A549 treated with AZD2906 at 1 μM for 4 hours (cell line): Measurements from ENCODE around the gene INCA1. TPM values are rescaled to one million over a fixed set of nuclear protein-coding genes. Genes with fewer than 3 reads are reported as not detected.

Experiments used
- total RNA-seq: library from RNA; stranded (reverse); fragments of 200-300 nt; extraction: Qiagen RNA extraction; gene quantifications from 5 replicates; pipeline ENCODE4 v1.2.3, GENCODE V29; 2022

INCA1 gene, protein sequence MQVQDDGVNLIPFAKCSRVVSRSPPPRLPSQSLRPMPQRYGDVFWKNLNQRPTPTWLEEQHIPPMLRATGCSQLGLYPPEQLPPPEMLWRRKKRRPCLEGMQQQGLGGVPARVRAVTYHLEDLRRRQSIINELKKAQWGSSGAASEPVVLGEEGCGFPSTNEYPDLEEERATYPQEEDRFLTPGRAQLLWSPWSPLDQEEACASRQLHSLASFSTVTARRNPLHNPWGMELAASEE
- 1.4 to 1.9 TPM (median 1.6 TPM) in 5 replicates for total RNA-seq

DNA sequence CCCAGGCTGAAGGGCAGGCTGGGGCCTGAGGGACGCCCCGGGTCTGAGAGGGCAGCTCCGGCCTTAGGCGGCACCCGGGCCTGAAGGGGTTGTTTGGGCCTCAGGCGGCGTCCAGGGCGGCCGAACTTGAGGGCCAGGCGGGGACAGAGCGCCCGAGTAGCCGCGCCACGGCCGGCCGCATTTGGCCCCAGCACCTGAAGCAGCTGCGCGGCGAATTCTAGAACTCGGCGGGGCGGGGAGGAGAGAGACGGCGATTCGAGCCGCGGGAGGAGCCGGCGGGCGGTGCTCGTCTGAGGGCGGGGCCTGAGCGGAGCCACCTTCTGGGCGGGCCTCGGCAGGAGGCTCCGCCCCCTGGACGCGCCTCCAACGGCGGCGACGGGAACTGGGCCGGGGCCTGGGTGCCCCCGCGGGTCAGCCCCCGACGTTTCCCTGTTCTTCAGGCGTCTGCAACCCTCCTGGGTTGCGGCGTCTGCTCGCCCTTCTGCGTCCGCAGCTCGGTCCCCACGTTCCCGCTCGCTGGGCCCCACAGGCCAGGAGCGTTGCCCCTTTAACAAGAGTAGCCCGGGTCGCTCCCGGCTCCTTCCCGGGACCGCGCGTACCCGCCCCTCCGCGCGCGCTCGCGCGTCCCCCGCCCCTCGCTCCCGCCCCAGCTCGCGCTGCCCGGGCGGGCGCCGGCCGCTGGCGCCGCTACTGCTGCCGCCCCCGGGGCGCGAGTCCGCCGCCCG lies at the start of gene INCA1, which contains the start of gene KIF1C:
INCA1 (minus strand) TSS at position 221 of the 725 bp plus-strand sequence. CDS start 3,085 bp downstream, outside the sequence.
KIF1C (plus strand) TSS at position 649 of the 725 bp plus-strand sequence. CDS start 2,297 bp downstream, outside the sequence.

DNA sequence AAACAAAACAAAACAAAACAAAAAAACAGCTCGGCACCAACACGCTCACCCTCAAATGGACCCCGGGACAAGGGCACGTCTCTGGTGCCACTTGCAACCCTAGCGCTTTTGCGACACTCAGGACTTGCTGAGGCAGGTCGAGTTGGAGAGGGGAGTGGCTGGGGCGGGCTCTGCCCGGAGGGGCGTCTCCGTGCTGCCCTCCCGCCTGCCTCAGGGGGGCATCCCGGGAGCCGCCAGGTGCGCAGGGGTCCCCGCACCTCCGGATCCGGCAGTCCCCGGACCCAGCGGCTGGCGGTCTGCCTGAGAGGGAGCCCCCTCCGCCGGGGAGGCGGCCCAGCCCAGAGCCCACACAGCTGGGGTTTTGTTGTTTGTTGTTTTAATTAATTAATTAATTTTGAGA lies 38.0 kb upstream of the INCA1 start, which contains the start of gene SLC52A1:
SLC52A1 (minus strand) TSS at position 112 of the 400 bp plus-strand sequence. CDS start 820 bp downstream, outside the sequence.

DNA sequence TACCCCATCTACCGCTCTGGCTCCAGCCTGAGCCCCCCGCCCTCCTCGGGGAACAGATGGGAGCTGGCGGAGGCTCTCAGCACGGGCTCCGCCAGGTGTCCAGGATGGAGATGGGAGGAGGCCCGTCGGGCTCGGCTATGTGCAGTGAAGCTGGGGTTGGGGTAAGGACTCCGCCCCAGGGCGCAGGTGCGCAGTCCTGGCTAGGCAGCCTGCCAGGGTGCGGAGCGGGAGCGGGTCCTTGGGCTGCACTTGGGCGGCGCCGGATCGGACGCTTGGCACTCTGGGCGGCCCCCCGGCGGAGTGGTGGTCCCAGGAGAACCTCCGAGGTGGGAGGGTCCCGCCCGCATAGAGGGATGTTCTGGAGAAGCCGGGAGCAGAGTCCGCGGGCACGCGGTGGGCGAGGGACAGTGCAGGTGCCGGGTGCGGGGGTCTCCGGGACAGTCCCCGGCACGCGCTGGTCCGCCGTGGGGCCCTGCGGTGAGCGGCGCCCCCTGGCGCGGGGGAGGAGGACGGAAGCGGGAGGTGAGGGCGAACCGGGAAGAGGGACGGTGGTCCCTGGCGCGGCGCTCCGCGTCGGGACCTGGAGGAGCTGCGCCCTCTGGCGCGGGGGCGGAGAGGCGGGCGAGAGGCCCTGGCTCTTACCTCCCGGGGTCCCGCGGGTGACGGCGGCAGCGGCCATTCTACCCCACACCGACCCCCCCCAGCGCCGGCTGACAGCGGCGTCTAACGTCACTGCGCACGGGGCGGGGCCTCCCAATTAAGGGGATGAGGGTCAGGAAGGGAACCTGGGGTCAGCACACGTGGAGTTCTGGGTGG lies 10.2 kb downstream of the INCA1 start, which contains the start of gene CAMTA2:
CAMTA2 (minus strand) TSS at position 725 of the 816 bp plus-strand sequence. CDS start 1,453 bp downstream, outside the sequence.

DNA sequence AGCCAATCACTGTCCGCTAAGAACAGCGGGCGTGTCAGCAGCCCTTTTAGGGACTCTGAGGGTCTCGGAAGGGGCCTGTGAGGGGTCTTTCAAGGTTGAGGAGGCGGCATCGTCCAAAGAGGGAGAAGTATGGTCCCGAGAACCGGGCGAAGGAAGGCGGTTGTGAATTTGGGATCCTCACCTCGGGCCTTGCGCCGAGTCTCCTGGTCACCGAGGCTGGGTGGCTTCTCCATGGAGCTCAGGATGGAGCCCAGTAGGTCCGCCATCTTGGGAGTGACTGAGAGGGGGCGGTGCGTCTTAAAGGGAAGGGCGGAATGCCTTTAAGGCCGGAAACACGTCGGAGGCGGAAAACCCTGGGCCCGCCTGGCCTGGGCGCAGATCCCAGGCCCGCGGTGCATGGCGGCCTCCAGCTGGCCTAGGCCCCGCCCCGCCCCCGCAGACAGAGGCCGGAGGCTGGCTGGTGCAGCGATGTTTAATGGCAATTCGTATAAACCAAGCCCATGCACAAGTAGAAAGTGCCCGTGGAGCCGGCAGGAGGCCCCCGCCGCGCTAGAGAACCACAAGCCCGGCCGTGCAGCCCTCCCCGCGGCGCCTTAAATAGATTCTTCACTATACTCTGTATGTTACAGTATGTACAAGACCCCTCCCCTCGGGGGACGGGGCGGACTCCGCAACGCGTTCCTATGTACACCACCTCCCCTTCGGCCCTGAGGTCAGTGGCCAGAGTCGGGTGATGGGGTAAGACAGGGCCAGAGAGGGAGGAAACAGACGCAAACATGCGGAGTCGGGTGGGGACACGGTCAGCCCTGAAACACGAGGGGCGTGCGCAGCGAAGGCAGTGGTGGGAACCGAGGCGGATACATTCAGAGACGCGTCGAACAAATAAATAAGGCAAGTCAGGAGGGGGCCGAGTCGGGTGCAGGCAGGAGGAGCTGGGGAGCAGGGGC lies 29.5 kb downstream of the INCA1 start, which contains the start of gene SPAG7:
SPAG7 (minus strand) TSS at position 279 of the 947 bp plus-strand sequence; CDS start at position 266, 13 bp downstream.

DNA sequence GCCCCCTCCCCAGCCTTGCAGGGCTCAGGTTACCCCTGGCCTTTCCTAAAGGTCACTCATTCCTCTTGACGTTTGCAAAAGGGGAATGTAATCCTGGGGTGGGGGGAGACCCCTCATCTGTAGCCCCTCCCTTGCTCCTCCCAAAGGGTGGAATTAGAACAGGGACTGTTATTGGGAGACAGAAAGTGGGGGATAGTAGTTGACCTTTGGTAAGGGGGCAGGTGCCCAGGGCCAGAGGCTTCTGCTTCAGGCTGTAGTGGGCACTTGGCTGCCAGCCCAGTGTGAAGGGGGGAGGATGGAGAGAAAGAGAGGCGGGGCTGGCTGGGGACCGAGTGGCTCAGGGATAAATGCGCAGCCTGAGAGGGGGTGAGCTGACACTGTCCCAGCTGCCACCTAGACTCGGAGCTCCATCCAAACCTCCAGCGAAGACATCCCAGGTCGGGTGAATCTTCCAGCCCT lies 46.5 kb downstream of the INCA1 start, which contains the start of gene ENO3:
ENO3 (plus strand) TSS at position 374 of the 459 bp plus-strand sequence. CDS start 711 bp downstream, outside the sequence.

DNA sequence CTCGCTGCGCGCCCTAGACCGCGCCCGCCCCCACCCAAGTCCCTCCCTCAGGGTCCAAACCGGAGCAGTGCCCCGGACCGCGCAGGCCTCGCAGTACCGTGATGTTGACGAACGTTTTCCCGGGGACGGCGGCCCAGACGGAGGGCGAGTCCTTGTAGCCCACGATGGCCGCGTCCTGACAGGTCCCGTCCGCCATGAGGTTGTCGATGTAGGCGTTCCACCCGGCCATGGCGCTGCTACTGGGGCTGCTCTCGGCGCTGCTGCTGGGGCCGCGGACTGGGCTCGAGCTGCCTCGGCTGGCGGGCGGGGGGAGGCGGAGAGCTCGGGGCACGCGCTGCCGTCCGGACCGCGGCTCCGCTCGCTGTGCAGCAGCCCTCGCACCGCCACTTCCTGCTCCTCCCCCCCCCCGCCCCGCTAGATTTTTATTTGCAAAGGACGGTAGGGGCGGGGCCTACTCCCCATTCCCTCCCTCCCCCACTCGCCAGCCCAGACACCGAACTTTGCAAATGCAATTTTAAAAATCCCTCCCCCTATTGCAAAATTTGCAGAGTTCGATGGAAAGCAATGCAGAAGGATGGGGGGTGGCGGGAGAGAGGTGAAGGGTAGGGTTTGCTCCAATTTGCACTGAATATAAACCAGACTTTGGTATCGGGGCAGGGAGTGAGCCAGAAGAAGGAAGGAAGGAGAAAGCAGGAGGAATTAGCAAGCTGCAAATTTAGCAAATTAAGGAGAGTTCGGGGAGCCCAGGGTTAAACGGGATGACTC lies 49.0 kb downstream of the INCA1 start, which contains the start of gene PFN1:
PFN1 (minus strand) TSS at position 365 of the 765 bp plus-strand sequence; CDS start at position 229, 136 bp downstream.

DNA sequence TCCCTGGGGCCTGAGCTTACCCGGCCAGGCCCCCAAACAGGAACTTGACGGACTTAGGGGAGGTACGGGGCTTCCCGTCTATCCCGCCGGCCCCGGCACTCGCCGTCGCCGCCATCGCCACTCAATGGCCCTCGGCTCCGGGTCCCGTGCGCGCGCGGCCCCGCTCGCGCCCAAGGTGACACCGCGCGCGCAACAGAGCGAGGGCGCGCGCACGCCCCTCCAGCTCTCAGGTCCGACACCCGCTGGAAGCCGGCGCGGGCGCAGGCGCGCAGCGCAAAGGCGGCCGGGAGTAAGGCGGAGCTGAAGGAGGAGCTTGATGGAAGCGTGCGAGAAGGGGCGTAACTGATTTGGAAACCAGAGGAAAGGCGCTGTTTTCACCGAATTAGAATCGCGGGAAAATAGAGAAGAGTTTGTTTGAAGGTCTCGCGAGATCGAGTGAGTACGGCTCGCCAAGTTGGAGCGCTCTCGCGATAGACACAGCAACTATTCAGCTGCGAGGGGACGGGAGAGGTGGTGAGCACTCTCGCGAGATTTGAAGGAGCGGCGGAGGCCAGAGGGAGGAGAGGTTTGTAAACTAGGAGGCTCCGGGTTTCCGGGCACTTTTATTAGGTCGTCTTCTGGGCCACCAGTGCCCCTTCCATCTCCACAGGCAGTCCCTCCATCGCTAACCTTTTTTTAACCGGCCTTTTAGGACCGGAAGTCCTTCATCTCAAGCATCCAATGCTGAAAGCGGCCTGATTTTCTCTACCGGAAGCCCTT lies 57.3 kb downstream of the INCA1 start, which contains the start of the genes RNF167 and SLC25A11:
RNF167 (plus strand) TSS at position 473 of the 759 bp plus-strand sequence. CDS start 642 bp downstream, outside the sequence.
SLC25A11 (minus strand) TSS at position 251 of the 759 bp plus-strand sequence; CDS start at position 115, 136 bp downstream.

Other genes starting within 250 kb of the INCA1 start
- 0.45 to 0.94 TPM (median 0.63 TPM) in 5 replicates for gene TM4SF5, start 225.6 kb downstream of the INCA1 start, total RNA-seq
- gene VMO1, start 211.2 kb downstream of the INCA1 start, total RNA-seq = 0.39 to 1.4 TPM (median 0.76 TPM) in 5 replicates
- gene GLTPD2, start 208.6 kb downstream of the INCA1 start, total RNA-seq = 0.08 to 0.18 TPM in 2 of 5 replicates, not detected in the others
- gene PSMB6, start 201.4 kb downstream of the INCA1 start, total RNA-seq = 460 to 509 TPM (median 497 TPM) in 5 replicates
- 20.2 to 23.9 TPM (median 21.6 TPM) in 5 replicates for gene PLD2, start 190.4 kb downstream of the INCA1 start, total RNA-seq
- 50.0 to 59.9 TPM (median 53.5 TPM) in 5 replicates for gene MINK1, start 164.2 kb downstream of the INCA1 start, total RNA-seq
- gene C17orf107, start 98.0 kb downstream of the INCA1 start, total RNA-seq = 0.17 to 0.30 TPM (median 0.26 TPM) in 5 replicates
- 0.05 to 0.14 TPM (median 0.11 TPM) in 4 of 5 replicates, not detected in the other for gene CHRNE, start 94.4 kb downstream of the INCA1 start, total RNA-seq
- gene GP1BA, start 65.2 kb downstream of the INCA1 start, total RNA-seq = not detected in 5 replicates
- 50.6 to 71.8 TPM (median 68.6 TPM) in 5 replicates for gene SLC25A11, start 57.5 kb downstream of the INCA1 start, total RNA-seq
- 87.5 to 144 TPM (median 123 TPM) in 5 replicates for gene RNF167, start 57.3 kb downstream of the INCA1 start, total RNA-seq
- 2,518 to 3,013 TPM (median 2,877 TPM) in 5 replicates for gene PFN1, start 49.0 kb downstream of the INCA1 start, total RNA-seq
- 37.7 to 50.5 TPM (median 43.7 TPM) in 5 replicates for gene ENO3, start 46.4 kb downstream of the INCA1 start, total RNA-seq
- 68.0 to 87.9 TPM (median 71.6 TPM) in 5 replicates for gene SPAG7, start 29.7 kb downstream of the INCA1 start, total RNA-seq
- 25.7 to 38.5 TPM (median 34.5 TPM) in 5 replicates for gene CAMTA2, start 9.8 kb downstream of the INCA1 start, total RNA-seq
- 97.5 to 119 TPM (median 110 TPM) in 5 replicates for gene KIF1C, start 428 bp upstream of the INCA1 start, total RNA-seq
- gene SLC52A1, start 37.9 kb upstream of the INCA1 start, total RNA-seq = 0.38 to 0.99 TPM (median 0.79 TPM) in 5 replicates
- gene ZFP3, start 80.9 kb upstream of the INCA1 start, total RNA-seq = 0.82 to 1.1 TPM (median 1.0 TPM) in 5 replicates
- 3.7 to 4.2 TPM (median 3.9 TPM) in 5 replicates for gene ZNF232, start 114.4 kb upstream of the INCA1 start, total RNA-seq
- 0.01 to 0.03 TPM (median 0.02 TPM) in 4 of 5 replicates, not detected in the other for gene USP6, start 118.5 kb upstream of the INCA1 start, total RNA-seq
- gene ZNF594, start 194.3 kb upstream of the INCA1 start, total RNA-seq = 1.1 to 1.6 TPM (median 1.5 TPM) in 5 replicates
- gene SCIMP, start 237.3 kb upstream of the INCA1 start, total RNA-seq = not detected in 5 replicates